AG04449 (cell line): ENCODE results near the gene RIPPLY2.

ENCODE experiments used
- CTCF ChIA-PET: fragments of 350-600 bp; formaldehyde crosslinking; extraction: SDS; loops from one replicate; lab custom pipeline; 2021; ENCODE audit warnings: antibody characterized with exemption; lab: Yijun Ruan, JAX
- POLR2A ChIA-PET: fragments of 400-600, 350-600 bp; formaldehyde crosslinking; extraction: SDS; loops from one replicate; lab custom pipeline; 2020; ENCODE audit warnings: antibody characterized with exemption, inconsistent platforms; lab: Yijun Ruan, JAX
- DNase-seq: peaks from one replicate; pipeline ENCODE4 v3.0.0-alpha.2; 2010; ENCODE audit warnings: low read depth, low spot score
- H3K4me3 ChIP-seq: 2 replicates; pipeline ENCODE4 v1.5.1; 2011; ENCODE audit warnings: low read depth, mild to moderate bottlenecking, control low read depth, low read length
- TF ChIP-seq, protein P1 (sequence below): IDR thresholded peaks from one replicate; pipeline ENCODE4 v1.5.1; 2011; ENCODE audit warnings: mild to moderate bottlenecking, moderate library complexity, low read length, control low read depth, inconsistent platforms; ENCODE audit not compliant: insufficient read depth; ENCODE audit errors: missing control alignments

The RIPPLY2 gene

DNA sequence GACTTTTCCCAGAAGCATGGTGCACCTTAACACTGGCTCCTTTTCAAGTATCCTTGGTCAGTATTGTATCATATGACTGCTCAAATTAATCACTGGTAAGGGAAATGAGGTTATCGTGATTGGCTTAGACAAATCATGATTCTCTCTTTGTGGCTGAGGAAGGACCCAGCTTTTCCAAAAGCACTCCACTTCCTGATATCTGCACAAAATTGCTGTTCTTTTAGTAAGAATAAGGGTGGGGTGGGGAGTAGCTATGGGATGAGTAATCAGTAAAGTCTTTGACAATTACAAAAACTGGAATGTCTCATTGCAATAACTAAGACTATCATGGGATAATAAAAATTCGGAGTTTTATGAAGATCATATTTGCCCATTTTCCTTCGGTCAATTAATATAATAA is 9.0 kb upstream of the RIPPLY2 start:
- DNase-seq = no peak
- TF ChIP-seq, protein P1, sequence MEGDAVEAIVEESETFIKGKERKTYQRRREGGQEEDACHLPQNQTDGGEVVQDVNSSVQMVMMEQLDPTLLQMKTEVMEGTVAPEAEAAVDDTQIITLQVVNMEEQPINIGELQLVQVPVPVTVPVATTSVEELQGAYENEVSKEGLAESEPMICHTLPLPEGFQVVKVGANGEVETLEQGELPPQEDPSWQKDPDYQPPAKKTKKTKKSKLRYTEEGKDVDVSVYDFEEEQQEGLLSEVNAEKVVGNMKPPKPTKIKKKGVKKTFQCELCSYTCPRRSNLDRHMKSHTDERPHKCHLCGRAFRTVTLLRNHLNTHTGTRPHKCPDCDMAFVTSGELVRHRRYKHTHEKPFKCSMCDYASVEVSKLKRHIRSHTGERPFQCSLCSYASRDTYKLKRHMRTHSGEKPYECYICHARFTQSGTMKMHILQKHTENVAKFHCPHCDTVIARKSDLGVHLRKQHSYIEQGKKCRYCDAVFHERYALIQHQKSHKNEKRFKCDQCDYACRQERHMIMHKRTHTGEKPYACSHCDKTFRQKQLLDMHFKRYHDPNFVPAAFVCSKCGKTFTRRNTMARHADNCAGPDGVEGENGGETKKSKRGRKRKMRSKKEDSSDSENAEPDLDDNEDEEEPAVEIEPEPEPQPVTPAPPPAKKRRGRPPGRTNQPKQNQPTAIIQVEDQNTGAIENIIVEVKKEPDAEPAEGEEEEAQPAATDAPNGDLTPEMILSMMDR = no peak
- ChIA-PET CTCF (no interaction called here), POLR2A (no interaction called here)
- H3K4me3 ChIP-seq = no peak overlapping the region

DNA sequence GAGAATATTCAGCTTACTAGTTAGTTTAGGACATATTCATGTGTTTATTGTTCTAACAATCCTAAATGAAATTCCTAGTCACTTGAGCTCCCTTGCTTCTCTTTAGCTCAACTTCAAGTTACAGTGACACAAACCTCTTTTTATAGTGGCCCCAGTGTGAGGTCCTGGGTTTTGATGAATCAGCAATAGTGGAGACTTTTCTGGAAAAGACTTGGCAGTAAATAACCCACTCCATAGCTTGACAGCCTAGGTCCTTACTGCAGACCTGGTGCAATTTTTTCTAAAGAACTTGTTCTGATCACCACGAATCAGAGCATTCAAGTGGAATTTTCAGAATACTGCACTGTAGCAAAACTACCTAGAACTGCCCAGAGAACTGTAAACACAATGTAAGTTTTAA is 6.9 kb upstream of the RIPPLY2 start:
- ChIA-PET POLR2A (no interaction called here), CTCF (no interaction called here)
- H3K4me3 ChIP-seq = no peak overlapping the region
- TF ChIP-seq, protein P1 = no peak
- no peak for DNase-seq

DNA sequence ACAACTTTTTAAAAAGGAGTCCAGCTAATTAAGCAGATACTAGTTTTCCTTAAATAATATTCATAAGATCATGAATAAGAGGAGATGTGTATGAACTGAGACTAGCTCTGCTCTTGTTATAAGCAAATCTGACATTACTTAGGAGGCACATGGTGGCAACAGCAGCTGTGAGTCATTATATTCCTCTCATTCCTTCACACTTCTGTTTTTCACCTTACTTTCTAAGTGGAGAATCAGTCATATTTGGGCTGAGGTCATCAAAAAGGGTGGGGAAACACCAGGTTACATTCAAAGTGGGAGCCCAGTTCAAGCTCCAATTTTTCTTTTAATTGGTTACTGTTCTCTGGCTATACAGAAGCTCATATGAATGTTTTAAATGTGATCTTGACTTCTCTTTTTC is 6.0 kb upstream of the RIPPLY2 start:
- DNase-seq = no peak
- POLR2A ChIA-PET = no interaction called here
- CTCF ChIA-PET = interaction anchor here (0.7 kb wide), 1 partner anchor 177 kb away, joined by 3 read pairs; no protein-coding TSS in a partner anchor
- H3K4me3 ChIP-seq = no peak overlapping the region
- TF ChIP-seq, protein P1 = no peak

DNA sequence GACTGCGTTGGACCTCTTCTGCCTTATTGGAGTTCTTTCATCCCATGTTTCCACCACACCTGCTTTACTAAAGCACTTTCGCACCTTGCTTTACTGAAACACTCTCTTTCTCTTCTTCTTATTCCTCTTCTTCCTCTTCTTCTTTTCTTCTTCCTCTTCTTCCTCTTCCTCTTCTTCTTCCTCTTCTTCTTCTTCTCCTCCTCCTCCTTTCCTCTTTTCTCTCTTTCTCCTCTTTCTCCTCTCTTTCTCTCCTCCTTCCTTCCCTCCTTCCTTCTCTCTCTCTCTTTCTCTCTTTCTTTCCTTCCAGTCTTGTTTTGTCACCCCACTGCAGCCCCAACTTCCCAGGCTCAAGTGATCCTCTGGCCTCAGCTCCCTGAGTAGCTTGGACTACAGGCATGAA is 4.0 kb upstream of the RIPPLY2 start:
- ChIA-PET CTCF (no interaction called here), POLR2A (no interaction called here)
- TF ChIP-seq, protein P1 = no peak
- no peak overlapping the region for H3K4me3 ChIP-seq
- no peak for DNase-seq

DNA sequence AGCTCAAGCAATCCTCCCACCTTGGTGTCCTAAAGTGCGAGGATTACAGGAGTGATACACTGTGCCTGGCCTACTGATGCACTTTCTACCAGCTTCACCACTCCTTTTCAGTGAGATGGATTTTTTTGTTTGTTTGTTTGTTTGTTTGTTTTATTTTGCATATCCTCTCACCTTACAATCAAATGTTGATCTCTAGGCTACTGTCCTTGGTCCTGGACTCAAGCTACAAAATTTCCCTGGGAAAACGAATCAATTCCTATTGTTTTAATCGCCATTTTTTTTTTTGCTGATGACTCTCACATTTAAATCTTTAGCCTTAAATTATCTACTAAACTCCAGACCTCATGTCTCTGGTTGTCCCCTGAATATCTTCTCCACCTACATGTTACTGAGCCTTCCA is 3.5 kb upstream of the RIPPLY2 start:
- POLR2A ChIA-PET = no interaction called here
- TF ChIP-seq, protein P1 = no peak

DNA sequence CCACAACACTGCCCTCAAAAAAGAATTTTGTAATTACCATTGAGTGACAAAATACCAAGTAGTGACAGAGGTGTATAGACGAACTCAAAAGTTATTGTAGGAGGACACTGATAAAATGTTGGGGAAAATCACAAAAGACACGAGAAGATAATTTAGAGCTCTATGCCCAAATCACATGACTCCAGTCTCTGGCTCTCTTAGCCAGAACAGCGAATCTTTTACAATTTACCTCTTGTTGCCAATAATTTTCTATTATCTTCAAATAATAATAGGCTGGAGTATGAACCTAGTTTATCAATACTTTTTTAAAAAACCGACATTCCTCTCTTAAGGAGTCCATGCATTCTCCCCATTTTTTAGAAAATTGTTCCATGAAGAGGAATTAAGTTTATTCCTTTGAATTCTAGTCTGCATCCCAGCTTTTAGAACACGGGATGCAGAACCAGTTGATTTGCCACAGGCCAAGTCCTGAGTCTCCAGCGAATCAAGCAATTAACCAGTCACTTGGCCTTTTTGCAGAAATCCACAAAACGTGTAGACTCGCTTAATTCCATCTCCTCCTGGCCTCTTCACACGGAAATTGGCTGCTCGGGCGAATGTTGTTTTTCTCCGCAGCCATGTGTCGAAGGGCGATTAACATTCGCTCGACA is 507 bp upstream of the RIPPLY2 start:
- DNase-seq = no peak
- TF ChIP-seq, protein P1 = no peak
- H3K4me3 ChIP-seq = peak overlapping the region; percentile 58
- ChIA-PET POLR2A (no interaction called here), CTCF (no interaction called here)

More for the DNA sequence above, 3.5 kb upstream of the RIPPLY2 start:
- CTCF ChIA-PET = no interaction called here
- no peak overlapping the region for H3K4me3 ChIP-seq
- DNase-seq = no peak
